WTC11 (cell line): Measurements from ENCODE around the gene ANTXR2. TPM values are rescaled to one million over a fixed set of nuclear protein-coding genes. Genes with fewer than 3 reads are reported as not detected.

ENCODE experiments used
- ATAC-seq: fragments of 200-7000 bp; cut with Tn5 transposase; 2 replicates; pipeline ENCODE4 v1.10.0; 2021; ENCODE audit warnings: mild to moderate bottlenecking, moderate library complexity
- CTCF ChIA-PET: fragments of 300-600 bp; sonication (Branson Sonifier 250); formaldehyde crosslinking; loops from one replicate; lab custom pipeline; 2021; ENCODE audit warnings: antibody characterized with exemption; lab: Charles Lee
- POLR2A ChIA-PET: fragments of 350-600 bp; sonication (Branson Sonifier 250); formaldehyde crosslinking; loops from one replicate; lab custom pipeline; 2021; ENCODE audit warnings: antibody characterized with exemption; lab: Charles Lee
- DNase-seq: peaks from one replicate; pipeline ENCODE4 v3.0.0; 2021; ENCODE audit warnings: low spot score
- H3K27ac Mint-ChIP-seq: 2 replicates; pipeline ENCODE4 v1.8.0; 2021; ENCODE audit warnings: mixed read lengths
- H3K27me3 Mint-ChIP-seq: 2 replicates; pipeline ENCODE4 v1.8.0; 2021; ENCODE audit warnings: low read depth, mild to moderate bottlenecking, moderate library complexity, mixed read lengths
- H3K36me3 Mint-ChIP-seq: 2 replicates; pipeline ENCODE4 v1.8.0; 2021; ENCODE audit warnings: mixed read lengths
- H3K4me1 Mint-ChIP-seq: 2 replicates; pipeline ENCODE4 v1.8.0; 2022; ENCODE audit warnings: mixed read lengths
- H3K4me3 Mint-ChIP-seq: 2 replicates; pipeline ENCODE4 v1.8.0; 2021; ENCODE audit warnings: mild to moderate bottlenecking, moderate library complexity, mixed read lengths
- H3K9me3 Mint-ChIP-seq: 2 replicates; pipeline ENCODE4 v1.8.0; 2021; ENCODE audit warnings: mixed read lengths
- CREM ChIP-seq: sonication (generic); formaldehyde crosslinking; IDR thresholded peaks from 2 replicates; pipeline ENCODE4 v1.8.1; 2022; ENCODE audit warnings: mild to moderate bottlenecking, missing genetic modification reagents, moderate library complexity
- ESRRA ChIP-seq: sonication (generic); formaldehyde crosslinking; IDR thresholded peaks from 2 replicates; pipeline ENCODE4 v1.8.1; 2022; ENCODE audit warnings: mild to moderate bottlenecking, missing genetic modification reagents, borderline replicate concordance
- GABPB1 ChIP-seq: sonication (generic); formaldehyde crosslinking; IDR thresholded peaks from 2 replicates; pipeline ENCODE4 v1.8.1; 2023; ENCODE audit warnings: mild to moderate bottlenecking, missing genetic modification reagents
- JAZF1 ChIP-seq: fragments of 250-450 bp; sonication (Bioruptor Pico); IDR thresholded peaks from 2 replicates; pipeline ENCODE4 v1.9.0; 2021; ENCODE audit warnings: moderate library complexity, mild to moderate bottlenecking, inconsistent platforms
- JUN ChIP-seq: sonication (generic); formaldehyde crosslinking; IDR thresholded peaks from 2 replicates; pipeline ENCODE4 v1.8.0; 2023; ENCODE audit warnings: mild to moderate bottlenecking, missing genetic modification reagents
- OVOL2 ChIP-seq: fragments of 250-450 bp; sonication (Bioruptor Pico); IDR thresholded peaks from 2 replicates; pipeline ENCODE4 v1.9.0; 2021; ENCODE audit warnings: mild to moderate bottlenecking, borderline replicate concordance
- SMAD3 ChIP-seq: sonication (generic); formaldehyde crosslinking; IDR thresholded peaks from 2 replicates; pipeline ENCODE4 v1.8.0; 2022; ENCODE audit warnings: missing genetic modification reagents, mild to moderate bottlenecking, borderline replicate concordance
- ZBTB21 ChIP-seq: sonication (generic); formaldehyde crosslinking; IDR thresholded peaks from 2 replicates; pipeline ENCODE4 v1.8.1; 2023; ENCODE audit warnings: mild to moderate bottlenecking, missing genetic modification reagents, borderline replicate concordance
- ZNF416 ChIP-seq: fragments of 250-450 bp; sonication (Bioruptor Pico); IDR thresholded peaks from 2 replicates; pipeline ENCODE4 v1.9.0; 2021; ENCODE audit warnings: mild to moderate bottlenecking, inconsistent platforms
- total RNA-seq: library from RNA; stranded (reverse); gene quantifications from 3 replicates; pipeline ENCODE4 v1.2.3, GENCODE V29; 2021
- TF ChIP-seq, protein P1 (sequence below): sonication (generic); formaldehyde crosslinking; IDR thresholded peaks from 2 replicates; pipeline ENCODE4 v1.8.1; 2023; ENCODE audit warnings: mild to moderate bottlenecking, missing genetic modification reagents, borderline replicate concordance
- TF ChIP-seq, protein P2 (sequence below): sonication (generic); formaldehyde crosslinking; IDR thresholded peaks from 2 replicates; pipeline ENCODE4 v1.8.0; 2022; ENCODE audit warnings: mild to moderate bottlenecking, missing genetic modification reagents
- TF ChIP-seq, protein P3 (sequence below): sonication (generic); formaldehyde crosslinking; IDR thresholded peaks from 2 replicates; pipeline ENCODE4 v1.8.0; 2023; ENCODE audit warnings: mild to moderate bottlenecking, missing genetic modification reagents
- TF ChIP-seq, protein P4 (sequence below): sonication (generic); formaldehyde crosslinking; IDR thresholded peaks from 2 replicates; pipeline ENCODE4 v1.8.1; 2022; ENCODE audit warnings: missing genetic modification reagents, borderline replicate concordance

The ANTXR2 gene
- total RNA-seq, 1 experiment from 2014 or later, result 9.9 TPM

DNA sequence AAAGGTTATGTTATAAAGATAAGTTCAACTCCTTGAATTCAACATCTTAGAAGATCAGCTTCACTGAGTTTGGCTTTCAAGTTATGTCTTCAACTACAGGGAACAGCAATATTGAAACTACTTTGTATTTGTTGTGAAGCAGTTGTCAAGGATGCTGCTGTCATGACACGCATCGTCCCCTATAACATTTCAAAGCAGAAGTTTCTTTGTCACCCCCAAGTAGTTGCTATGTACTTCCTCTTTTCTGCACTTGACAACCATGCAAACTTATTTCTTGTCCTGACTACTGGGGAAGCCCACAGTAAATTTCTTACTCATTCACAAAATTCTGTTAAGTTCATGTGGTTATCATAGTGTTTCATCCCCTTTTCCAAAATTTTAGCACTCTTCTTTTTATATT, 14.3 kb downstream of the ANTXR2 start (continued):
- TF ChIP-seq, protein P1, sequence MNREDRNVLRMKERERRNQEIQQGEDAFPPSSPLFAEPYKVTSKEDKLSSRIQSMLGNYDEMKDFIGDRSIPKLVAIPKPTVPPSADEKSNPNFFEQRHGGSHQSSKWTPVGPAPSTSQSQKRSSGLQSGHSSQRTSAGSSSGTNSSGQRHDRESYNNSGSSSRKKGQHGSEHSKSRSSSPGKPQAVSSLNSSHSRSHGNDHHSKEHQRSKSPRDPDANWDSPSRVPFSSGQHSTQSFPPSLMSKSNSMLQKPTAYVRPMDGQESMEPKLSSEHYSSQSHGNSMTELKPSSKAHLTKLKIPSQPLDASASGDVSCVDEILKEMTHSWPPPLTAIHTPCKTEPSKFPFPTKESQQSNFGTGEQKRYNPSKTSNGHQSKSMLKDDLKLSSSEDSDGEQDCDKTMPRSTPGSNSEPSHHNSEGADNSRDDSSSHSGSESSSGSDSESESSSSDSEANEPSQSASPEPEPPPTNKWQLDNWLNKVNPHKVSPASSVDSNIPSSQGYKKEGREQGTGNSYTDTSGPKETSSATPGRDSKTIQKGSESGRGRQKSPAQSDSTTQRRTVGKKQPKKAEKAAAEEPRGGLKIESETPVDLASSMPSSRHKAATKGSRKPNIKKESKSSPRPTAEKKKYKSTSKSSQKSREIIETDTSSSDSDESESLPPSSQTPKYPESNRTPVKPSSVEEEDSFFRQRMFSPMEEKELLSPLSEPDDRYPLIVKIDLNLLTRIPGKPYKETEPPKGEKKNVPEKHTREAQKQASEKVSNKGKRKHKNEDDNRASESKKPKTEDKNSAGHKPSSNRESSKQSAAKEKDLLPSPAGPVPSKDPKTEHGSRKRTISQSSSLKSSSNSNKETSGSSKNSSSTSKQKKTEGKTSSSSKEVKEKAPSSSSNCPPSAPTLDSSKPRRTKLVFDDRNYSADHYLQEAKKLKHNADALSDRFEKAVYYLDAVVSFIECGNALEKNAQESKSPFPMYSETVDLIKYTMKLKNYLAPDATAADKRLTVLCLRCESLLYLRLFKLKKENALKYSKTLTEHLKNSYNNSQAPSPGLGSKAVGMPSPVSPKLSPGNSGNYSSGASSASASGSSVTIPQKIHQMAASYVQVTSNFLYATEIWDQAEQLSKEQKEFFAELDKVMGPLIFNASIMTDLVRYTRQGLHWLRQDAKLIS (CRISPR knock-in tag), result no peak
- no peak for TF ChIP-seq JUN (CRISPR knock-in tag)

DNA sequence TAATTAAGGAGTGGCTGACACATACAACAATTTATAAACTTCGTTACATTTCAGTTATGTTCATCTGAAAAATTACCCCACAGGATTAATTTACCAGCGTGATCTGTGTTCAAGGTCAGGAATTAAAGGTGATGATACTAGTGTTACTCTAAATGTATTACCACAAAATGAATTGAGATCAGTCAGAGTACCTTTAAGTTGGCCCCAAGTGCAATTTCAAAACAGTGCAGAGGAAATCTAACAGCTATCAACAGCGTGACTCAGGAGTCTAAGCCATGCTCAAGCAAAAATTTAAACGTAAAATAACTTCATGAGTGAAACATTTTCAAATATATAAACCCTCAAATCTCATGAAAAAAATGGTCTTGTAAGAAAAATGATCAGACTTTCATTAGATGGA, 18.7 kb downstream of the ANTXR2 start:
- DNase-seq, result no peak
- H3K4me3 Mint-ChIP-seq, result no peak overlapping the region
- ATAC-seq, result no peak
- no peaks in the 10 kb centered on the region for H3K36me3 Mint-ChIP-seq
- POLR2A ChIA-PET, result no interaction called here
- no peaks in the 10 kb centered on the region for H3K27me3 Mint-ChIP-seq
- CTCF ChIA-PET, result no interaction called here
- H3K27ac Mint-ChIP-seq, result peak overlapping the region; percentile 18; the same call in 1 of the 2 replicates
- H3K4me1 Mint-ChIP-seq, result peaks cover 47% of the 10 kb centered on the region
- no peaks in the 10 kb centered on the region for H3K9me3 Mint-ChIP-seq
- TF ChIP-seq OVOL2 (CRISPR knock-in tag), result no peak
- TF ChIP-seq, protein P2, sequence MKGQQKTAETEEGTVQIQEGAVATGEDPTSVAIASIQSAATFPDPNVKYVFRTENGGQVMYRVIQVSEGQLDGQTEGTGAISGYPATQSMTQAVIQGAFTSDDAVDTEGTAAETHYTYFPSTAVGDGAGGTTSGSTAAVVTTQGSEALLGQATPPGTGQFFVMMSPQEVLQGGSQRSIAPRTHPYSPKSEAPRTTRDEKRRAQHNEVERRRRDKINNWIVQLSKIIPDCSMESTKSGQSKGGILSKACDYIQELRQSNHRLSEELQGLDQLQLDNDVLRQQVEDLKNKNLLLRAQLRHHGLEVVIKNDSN (CRISPR knock-in tag), result no peak
- TF ChIP-seq, protein P3, sequence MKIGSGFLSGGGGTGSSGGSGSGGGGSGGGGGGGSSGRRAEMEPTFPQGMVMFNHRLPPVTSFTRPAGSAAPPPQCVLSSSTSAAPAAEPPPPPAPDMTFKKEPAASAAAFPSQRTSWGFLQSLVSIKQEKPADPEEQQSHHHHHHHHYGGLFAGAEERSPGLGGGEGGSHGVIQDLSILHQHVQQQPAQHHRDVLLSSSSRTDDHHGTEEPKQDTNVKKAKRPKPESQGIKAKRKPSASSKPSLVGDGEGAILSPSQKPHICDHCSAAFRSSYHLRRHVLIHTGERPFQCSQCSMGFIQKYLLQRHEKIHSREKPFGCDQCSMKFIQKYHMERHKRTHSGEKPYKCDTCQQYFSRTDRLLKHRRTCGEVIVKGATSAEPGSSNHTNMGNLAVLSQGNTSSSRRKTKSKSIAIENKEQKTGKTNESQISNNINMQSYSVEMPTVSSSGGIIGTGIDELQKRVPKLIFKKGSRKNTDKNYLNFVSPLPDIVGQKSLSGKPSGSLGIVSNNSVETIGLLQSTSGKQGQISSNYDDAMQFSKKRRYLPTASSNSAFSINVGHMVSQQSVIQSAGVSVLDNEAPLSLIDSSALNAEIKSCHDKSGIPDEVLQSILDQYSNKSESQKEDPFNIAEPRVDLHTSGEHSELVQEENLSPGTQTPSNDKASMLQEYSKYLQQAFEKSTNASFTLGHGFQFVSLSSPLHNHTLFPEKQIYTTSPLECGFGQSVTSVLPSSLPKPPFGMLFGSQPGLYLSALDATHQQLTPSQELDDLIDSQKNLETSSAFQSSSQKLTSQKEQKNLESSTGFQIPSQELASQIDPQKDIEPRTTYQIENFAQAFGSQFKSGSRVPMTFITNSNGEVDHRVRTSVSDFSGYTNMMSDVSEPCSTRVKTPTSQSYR (CRISPR knock-in tag), result no peak
- TF ChIP-seq ZNF416, result no peak
- TF ChIP-seq CREM (CRISPR knock-in tag), result no peak

DNA sequence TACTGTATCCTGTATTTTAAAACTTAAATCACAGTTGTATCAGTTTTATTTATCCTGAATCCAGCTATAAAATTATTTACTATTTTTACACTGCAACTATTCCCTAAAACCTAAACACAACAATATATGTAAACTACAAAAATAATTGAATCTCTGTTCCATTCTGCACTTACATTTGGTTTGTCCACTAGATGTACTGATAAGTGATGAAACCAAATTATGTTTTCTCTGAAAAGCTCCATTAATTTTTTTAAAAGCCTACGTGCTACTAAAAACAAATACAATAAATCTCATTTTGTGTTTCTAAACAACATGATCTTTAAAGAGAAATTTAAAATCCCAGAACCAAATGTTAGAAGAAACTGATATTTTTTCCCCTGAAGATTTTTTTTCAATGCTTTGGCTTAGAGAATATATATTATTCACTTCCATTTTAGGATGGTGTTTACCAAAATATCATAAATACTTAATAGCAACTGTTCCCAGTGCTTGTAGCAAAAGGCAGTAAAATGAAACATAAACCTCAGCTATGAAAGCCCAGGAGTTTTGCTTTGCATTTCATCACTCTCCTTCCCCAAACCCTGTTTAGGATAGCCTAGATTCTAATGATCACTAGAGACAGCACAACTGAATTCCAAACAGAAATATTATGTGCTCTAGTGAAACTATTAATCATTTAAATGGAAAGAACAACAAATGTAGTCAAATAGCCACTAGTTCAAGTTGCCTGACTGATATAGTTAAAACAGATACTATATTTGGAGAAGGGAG, 19.7 kb downstream of the ANTXR2 start:
- DNase-seq (no peak), ATAC-seq (no peak)
- TF ChIP-seq ESRRA (CRISPR knock-in tag) (no peak), ZBTB21 (CRISPR knock-in tag) (no peak), SMAD3 (CRISPR knock-in tag) (no peak), JAZF1 (no peak), GABPB1 (CRISPR knock-in tag) (no peak)
- TF ChIP-seq, protein P4, sequence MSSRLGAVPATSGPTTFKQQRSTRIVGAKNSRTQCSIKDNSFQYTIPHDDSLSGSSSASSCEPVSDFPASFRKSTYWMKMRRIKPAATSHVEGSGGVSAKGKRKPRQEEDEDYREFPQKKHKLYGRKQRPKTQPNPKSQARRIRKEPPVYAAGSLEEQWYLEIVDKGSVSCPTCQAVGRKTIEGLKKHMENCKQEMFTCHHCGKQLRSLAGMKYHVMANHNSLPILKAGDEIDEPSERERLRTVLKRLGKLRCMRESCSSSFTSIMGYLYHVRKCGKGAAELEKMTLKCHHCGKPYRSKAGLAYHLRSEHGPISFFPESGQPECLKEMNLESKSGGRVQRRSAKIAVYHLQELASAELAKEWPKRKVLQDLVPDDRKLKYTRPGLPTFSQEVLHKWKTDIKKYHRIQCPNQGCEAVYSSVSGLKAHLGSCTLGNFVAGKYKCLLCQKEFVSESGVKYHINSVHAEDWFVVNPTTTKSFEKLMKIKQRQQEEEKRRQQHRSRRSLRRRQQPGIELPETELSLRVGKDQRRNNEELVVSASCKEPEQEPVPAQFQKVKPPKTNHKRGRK (CRISPR knock-in tag), result no peak
- TF ChIP-seq, protein P3 (CRISPR knock-in tag), result no peak
- Mint-ChIP-seq H3K4me1 (peaks cover 51% of the 10 kb centered on the region), H3K36me3 (no peaks in the 10 kb centered on the region), H3K27me3 (no peaks in the 10 kb centered on the region), H3K27ac (no peak overlapping the region), H3K9me3 (no peaks in the 10 kb centered on the region), H3K4me3 (no peak overlapping the region)
- CTCF ChIA-PET, result no interaction called here
- POLR2A ChIA-PET, result no interaction called here
